22Rv1 (cell line): ENCODE measurements around the gene EPB42.

Source experiments
- ZFX ChIP-seq: fragments of 450-650 bp; IDR thresholded peaks from 2 replicates; pipeline ENCODE4 v1.6.1; 2017; ENCODE audit warnings: antibody characterized with exemption, borderline replicate concordance
- TF ChIP-seq, protein P1 (sequence below): fragments of 450-650 bp; IDR thresholded peaks from 2 replicates; pipeline ENCODE4 v1.5.1; 2017; ENCODE audit warnings: mild to moderate bottlenecking

DNA sequence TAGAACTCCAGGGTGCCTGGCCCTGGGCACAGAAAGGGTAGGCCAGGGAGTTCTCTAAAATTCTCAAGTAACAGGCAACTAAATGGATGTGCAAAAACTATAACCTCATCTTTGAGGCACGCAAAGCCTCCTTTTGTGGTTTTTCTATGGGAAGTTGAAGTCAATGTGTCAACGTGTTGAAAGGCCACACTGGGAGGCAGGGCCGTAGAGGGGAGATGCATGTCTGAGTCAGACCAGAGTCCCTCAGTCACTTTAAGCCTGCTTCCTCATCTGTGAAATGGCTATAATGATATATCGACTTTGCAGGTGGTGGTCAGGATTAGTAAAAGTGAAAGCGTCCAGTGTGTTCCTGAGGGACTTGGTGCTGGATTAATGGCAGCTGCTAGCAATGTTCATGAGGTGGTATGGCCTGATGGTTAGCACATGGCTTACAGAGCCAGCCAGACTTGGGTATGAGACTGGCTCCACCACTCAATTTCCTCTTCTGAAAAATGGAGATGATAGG is 28.9 kb upstream of the EPB42 start:
- TF ChIP-seq, protein P1, sequence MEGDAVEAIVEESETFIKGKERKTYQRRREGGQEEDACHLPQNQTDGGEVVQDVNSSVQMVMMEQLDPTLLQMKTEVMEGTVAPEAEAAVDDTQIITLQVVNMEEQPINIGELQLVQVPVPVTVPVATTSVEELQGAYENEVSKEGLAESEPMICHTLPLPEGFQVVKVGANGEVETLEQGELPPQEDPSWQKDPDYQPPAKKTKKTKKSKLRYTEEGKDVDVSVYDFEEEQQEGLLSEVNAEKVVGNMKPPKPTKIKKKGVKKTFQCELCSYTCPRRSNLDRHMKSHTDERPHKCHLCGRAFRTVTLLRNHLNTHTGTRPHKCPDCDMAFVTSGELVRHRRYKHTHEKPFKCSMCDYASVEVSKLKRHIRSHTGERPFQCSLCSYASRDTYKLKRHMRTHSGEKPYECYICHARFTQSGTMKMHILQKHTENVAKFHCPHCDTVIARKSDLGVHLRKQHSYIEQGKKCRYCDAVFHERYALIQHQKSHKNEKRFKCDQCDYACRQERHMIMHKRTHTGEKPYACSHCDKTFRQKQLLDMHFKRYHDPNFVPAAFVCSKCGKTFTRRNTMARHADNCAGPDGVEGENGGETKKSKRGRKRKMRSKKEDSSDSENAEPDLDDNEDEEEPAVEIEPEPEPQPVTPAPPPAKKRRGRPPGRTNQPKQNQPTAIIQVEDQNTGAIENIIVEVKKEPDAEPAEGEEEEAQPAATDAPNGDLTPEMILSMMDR, result no peak
- no peak for TF ChIP-seq ZFX
